Panc1 (cell line): ENCODE data around the gene HORMAD1. TPM values are rescaled to one million over a fixed set of nuclear protein-coding genes. Genes with fewer than 3 reads are reported as not detected.

ENCODE experiments used
- ATAC-seq: fragments of 200-7000 bp; cut with Tn5 transposase; 2 replicates; pipeline ENCODE4 v1.9.1; 2020; ENCODE audit warnings: mild to moderate bottlenecking, moderate library complexity
- BruUV-seq: library from RNA; stranded (reverse); fragments of 400-500 nt; replicated peaks from 2 replicates; lab custom pipeline; 2021; lab: Mats Ljungman, UMichigan
- CTCF ChIA-PET: fragments of 300-600 bp; sonication (Branson Sonifier 250); formaldehyde crosslinking; loops from one replicate; lab custom pipeline; 2022; ENCODE audit warnings: antibody characterized with exemption; lab: Charles Lee
- POLR2A ChIA-PET: fragments of 300-600 bp; sonication (Branson Sonifier 250); formaldehyde crosslinking; loops from one replicate; lab custom pipeline; 2022; ENCODE audit warnings: antibody characterized with exemption; lab: Charles Lee
- DNase-seq: peaks from one replicate; pipeline ENCODE4 v3.0.0-alpha.2; 2010; ENCODE audit warnings: low read depth, low spot score
- H3K27ac ChIP-seq: 2 replicates; pipeline ENCODE4 v1.5.1; 2011; ENCODE audit warnings: mild to moderate bottlenecking, low read length, inconsistent platforms
- H3K27me3 ChIP-seq: fragments of 200-500 bp; sonication (Bioruptor generic); 2 replicates; pipeline ENCODE4 v1.6.0; 2014; ENCODE audit warnings: low read length, inconsistent platforms; ENCODE audit not compliant: control insufficient read depth, insufficient read depth
- H3K36me3 ChIP-seq: fragments of 200-500 bp; sonication (Bioruptor generic); 2 replicates; pipeline ENCODE4 v1.5.1; 2014; ENCODE audit warnings: inconsistent platforms, mild to moderate bottlenecking, low read length, moderate library complexity; ENCODE audit not compliant: control insufficient read depth, insufficient read depth
- H3K4me1 ChIP-seq: 2 replicates; pipeline ENCODE4 v1.5.1; 2011; ENCODE audit warnings: inconsistent platforms, mild to moderate bottlenecking, low read length, moderate library complexity; ENCODE audit not compliant: control insufficient read depth, insufficient read depth
- H3K4me3 ChIP-seq, 2 experiments: 2 replicates each; pipeline ENCODE4 v1.5.1; 2011 to 2012; ENCODE audit warnings: low read depth in 2 of 2, low read length in 2 of 2, mild to moderate bottlenecking in 2 of 2, inconsistent platforms in 1 of 2, moderate library complexity in 1 of 2
- H3K9me3 ChIP-seq: fragments of 200-500 bp; sonication (Bioruptor generic); 2 replicates; pipeline ENCODE4 v1.5.1; 2014; ENCODE audit warnings: low read depth, mild to moderate bottlenecking, inconsistent platforms, low read length, moderate library complexity; ENCODE audit not compliant: control insufficient read depth, insufficient read depth
- CTCF ChIP-seq: fragments of 450-650 bp; IDR thresholded peaks from 2 replicates; pipeline ENCODE4 v1.5.1; 2017; ENCODE audit warnings: mild to moderate bottlenecking
- POLR2AphosphoS5 ChIP-seq: IDR thresholded peaks from 2 replicates; pipeline ENCODE4 v1.6.1; 2012; ENCODE audit warnings: mild to moderate bottlenecking, low read depth, low read length, moderate library complexity
- SIN3A ChIP-seq: IDR thresholded peaks from 2 replicates; pipeline ENCODE4 v1.6.1; 2012; ENCODE audit warnings: low read depth, mild to moderate bottlenecking, low read length, moderate library complexity, borderline replicate concordance; ENCODE audit not compliant: insufficient read depth
- TCF7L2 ChIP-seq: IDR thresholded peaks from 2 replicates; pipeline ENCODE4 v1.6.1; 2011; ENCODE audit warnings: mild to moderate bottlenecking, low read depth, low read length, inconsistent platforms
- in situ Hi-C: cut with HindIII; loops from 2 replicates; pipeline ENCODE4 v1.10.0; 2016; ENCODE audit warnings: low sequenced_read_pairs, low pct_unique_long_range_greater_than_20kb
- intact Hi-C: fragments of 100-400 bp; cut with micrococcal nuclease; formaldehyde crosslinking; loops from one replicate; pipeline ENCODE4 v1.10.0; 2022; ENCODE audit not compliant: unreplicated experiment
- total RNA-seq: library from RNA; stranded (reverse); gene quantifications from one replicate; pipeline ENCODE4 v1.2.1, GENCODE V29; 2021; ENCODE audit not compliant: unreplicated experiment
- TF ChIP-seq, protein P1 (sequence below), 2 experiments: IDR thresholded peaks; 2 replicates each; pipeline ENCODE4 v1.6.1; 2011 to 2012; ENCODE audit warnings: low read depth in 2 of 2, control low read depth in 1 of 2, low read length in 1 of 2, mild to moderate bottlenecking in 1 of 2, moderate library complexity in 1 of 2; ENCODE audit not compliant: insufficient read depth in 1 of 2

Gene HORMAD1
- total RNA-seq, 1 experiment from 2014 or later: not detected

DNA sequence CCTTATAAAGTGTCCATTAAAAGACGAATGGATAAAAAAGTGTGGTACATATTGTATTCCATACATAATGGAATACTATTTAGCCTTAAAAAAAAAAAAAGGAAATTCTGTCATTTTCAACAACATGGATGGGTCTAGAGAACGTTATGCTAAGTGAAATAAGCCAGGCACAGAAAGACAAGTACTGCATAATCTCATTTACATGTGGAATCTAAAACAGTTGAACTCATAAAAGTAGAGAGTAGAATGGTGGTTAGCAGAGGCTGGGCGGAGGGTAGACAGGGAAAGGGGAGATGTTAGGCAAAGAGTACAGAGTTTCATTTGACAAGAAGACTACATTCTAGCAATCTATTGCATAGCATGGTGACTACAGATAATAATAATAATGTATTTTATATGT is 42.3 kb upstream of the HORMAD1 start:
- in situ Hi-C loops (no loop called here), intact Hi-C loops (no loop called here)
- BruUV-seq: no TSS peak
- Histone ChIP-seq H3K27ac (no peak overlapping the region), H3K4me3 (no peak overlapping the region), H3K9me3 (0 out of 2 replicates have a peak, but pooled peaks cover 3% of the 10 kb centered on the region), H3K4me1 (no peaks in the 10 kb centered on the region; the same call in 1 of the 2 replicates), H3K36me3 (no peaks in the 10 kb centered on the region), H3K27me3 (no peaks in the 10 kb centered on the region)
- ChIA-PET POLR2A (no interaction called here), CTCF (no interaction called here)
- no peak for ATAC-seq
- no peak for DNase-seq
- TF ChIP-seq POLR2AphosphoS5 (no peak), SIN3A (no peak), TCF7L2 (no peak), CTCF (no peak)
- TF ChIP-seq, protein P1, sequence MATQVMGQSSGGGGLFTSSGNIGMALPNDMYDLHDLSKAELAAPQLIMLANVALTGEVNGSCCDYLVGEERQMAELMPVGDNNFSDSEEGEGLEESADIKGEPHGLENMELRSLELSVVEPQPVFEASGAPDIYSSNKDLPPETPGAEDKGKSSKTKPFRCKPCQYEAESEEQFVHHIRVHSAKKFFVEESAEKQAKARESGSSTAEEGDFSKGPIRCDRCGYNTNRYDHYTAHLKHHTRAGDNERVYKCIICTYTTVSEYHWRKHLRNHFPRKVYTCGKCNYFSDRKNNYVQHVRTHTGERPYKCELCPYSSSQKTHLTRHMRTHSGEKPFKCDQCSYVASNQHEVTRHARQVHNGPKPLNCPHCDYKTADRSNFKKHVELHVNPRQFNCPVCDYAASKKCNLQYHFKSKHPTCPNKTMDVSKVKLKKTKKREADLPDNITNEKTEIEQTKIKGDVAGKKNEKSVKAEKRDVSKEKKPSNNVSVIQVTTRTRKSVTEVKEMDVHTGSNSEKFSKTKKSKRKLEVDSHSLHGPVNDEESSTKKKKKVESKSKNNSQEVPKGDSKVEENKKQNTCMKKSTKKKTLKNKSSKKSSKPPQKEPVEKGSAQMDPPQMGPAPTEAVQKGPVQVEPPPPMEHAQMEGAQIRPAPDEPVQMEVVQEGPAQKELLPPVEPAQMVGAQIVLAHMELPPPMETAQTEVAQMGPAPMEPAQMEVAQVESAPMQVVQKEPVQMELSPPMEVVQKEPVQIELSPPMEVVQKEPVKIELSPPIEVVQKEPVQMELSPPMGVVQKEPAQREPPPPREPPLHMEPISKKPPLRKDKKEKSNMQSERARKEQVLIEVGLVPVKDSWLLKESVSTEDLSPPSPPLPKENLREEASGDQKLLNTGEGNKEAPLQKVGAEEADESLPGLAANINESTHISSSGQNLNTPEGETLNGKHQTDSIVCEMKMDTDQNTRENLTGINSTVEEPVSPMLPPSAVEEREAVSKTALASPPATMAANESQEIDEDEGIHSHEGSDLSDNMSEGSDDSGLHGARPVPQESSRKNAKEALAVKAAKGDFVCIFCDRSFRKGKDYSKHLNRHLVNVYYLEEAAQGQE (IDR thresholded peaks at IDR 0.05; ENCODE audit: insufficient read depth in 1 of 2, low read depth in 2 of 2, low read length in 1 of 2): no peak

DNA sequence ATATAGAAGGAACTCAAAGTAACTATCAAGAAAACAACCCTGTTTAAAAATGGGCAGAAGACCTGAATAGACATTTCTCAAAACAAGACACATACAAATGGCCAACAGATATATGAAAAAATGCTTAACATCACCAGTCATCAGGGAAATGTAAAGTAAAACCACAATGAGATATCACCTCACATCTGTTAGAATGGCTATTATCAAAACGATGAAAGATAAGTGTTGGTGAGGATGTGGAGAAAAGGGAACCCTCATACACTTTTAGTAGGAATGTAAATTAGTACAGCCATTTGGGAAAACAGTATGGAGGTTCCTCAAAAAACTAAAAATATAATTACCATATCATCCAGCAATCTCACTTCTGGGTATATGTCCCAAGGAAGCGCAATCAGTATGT is 41.9 kb upstream of the HORMAD1 start:
- ChIA-PET CTCF (no interaction called here), POLR2A (no interaction called here)
- Histone ChIP-seq H3K36me3 (no peaks in the 10 kb centered on the region), H3K27ac (no peak overlapping the region), H3K4me3 (no peak overlapping the region), H3K4me1 (no peaks in the 10 kb centered on the region; the same call in 1 of the 2 replicates), H3K9me3 (0 out of 2 replicates have a peak, but pooled peaks cover 3% of the 10 kb centered on the region), H3K27me3 (no peaks in the 10 kb centered on the region; the same call in 1 of the 2 replicates)
- ATAC-seq (no peak), DNase-seq (no peak)
- BruUV-seq: no TSS peak
- intact Hi-C loops: no loop called here
- in situ Hi-C loops: no loop called here
- TF ChIP-seq CTCF (no peak), SIN3A (no peak), POLR2AphosphoS5 (no peak), TCF7L2 (no peak)
- TF ChIP-seq, protein P1 (IDR thresholded peaks at IDR 0.05; ENCODE audit: insufficient read depth in 1 of 2, low read depth in 2 of 2, low read length in 1 of 2): no peak
